ENCODE data around the gene SERP2. TPM values are rescaled to one million over a fixed set of nuclear protein-coding genes. Genes with fewer than 3 reads are reported as not detected.
A peak's percentile ranks its signal among the peaks of the same experiment; 100 is the strongest.

The SERP2 gene
- total and polyA plus RNA-seq, 2 of the 8 experiments (the other 6 are each of a cell fraction or from before 2014, with no cell fraction given): 2.0 to 2.3 TPM

GRCh38 chr13:44393391-44393790, 19.8 kb downstream of the SERP2 start:
- H3K23ac ChIP-seq (ENCODE audit: insufficient read length): no peak overlapping the region
- no peaks in the 10 kb centered on the region for H4K20me1 ChIP-seq (replicated peaks in 1 of 2; ENCODE audit: control insufficient read depth in 1 of 2, insufficient read depth in 2 of 2, low read length in 2 of 2)
- CTCF ChIA-PET (ENCODE audit: partially characterized antibody): interaction anchor here (0.9 to 1.6 kb wide), 5 partner anchors 11 to 151 kb away, joined by 3 to 4 read pairs (median 3); no protein-coding TSS in a partner anchor
- peaks cover 0 to 5% (median 2%) of the 10 kb centered on the region in 4 experiments; a peak in 3 of 7 replicates for H3K4me1 ChIP-seq (replicated peaks in 1 of 4; ENCODE audit: control insufficient read depth in 3 of 4, insufficient read depth in 4 of 4, low read length in 3 of 4)
- no peaks in the 10 kb centered on the region for H3K36me3 ChIP-seq (ENCODE audit: control insufficient read depth in 2 of 4, insufficient read depth in 4 of 4, low read length in 3 of 4)
- no peak overlapping the region for H2AFZ ChIP-seq (ENCODE audit: low read length)
- H2BK12ac ChIP-seq (ENCODE audit: low read depth, low read length): no peak overlapping the region
- WGBS, 2 experiments (ENCODE audit: extremely low coverage in 1 of 2, insufficient coverage in 1 of 2, insufficient read length in 1 of 2, insufficient replicate concordance in 2 of 2, low coverage in 1 of 2, low lambda C conversion rate in 2 of 2, missing lambda C conversion rate in 1 of 2): 90% methylated on average over 8 of the region's 8 CpGs; no CpG with 5 or more reads in 1 of the 2 experiments
- no peaks in the 10 kb centered on the region for H3K23me2 ChIP-seq (ENCODE audit: low read depth, low read length)
- no peak overlapping the region for H3K4me3 ChIP-seq (ENCODE audit: extremely low read depth in 1 of 4, insufficient read depth in 2 of 4, low read depth in 3 of 4, low read length in 4 of 4)
- H2BK120ac ChIP-seq (replicated peaks; ENCODE audit: low read depth, low read length): no peak overlapping the region
- H2BK20ac ChIP-seq (ENCODE audit: low read length): no peak overlapping the region
- DNase-seq (ENCODE audit: low read depth in 1 of 2, low spot score in 2 of 2) (no peak), FAIRE-seq (no peak)
- 0 out of 2 replicates have a peak overlapping the region, but pooled peaks have one; percentile 61 for H2BK15ac ChIP-seq (ENCODE audit: low read length)
- no peak overlapping the region for H2BK5ac ChIP-seq (ENCODE audit: low read depth, low read length)
- no peak overlapping the region; a peak in 1 of 7 replicates for H3K9ac ChIP-seq (replicated peaks in 1 of 4; ENCODE audit: extremely low read depth in 1 of 4, low read depth in 3 of 4, low read length in 3 of 4)
- H3K4ac ChIP-seq (replicated peaks; ENCODE audit: insufficient read length, low read depth, low read length): no peak overlapping the region
- H3K79me1 ChIP-seq (ENCODE audit: low read depth, low read length): no peaks in the 10 kb centered on the region
- H3K27ac ChIP-seq (ENCODE audit: low read depth, low read length): no peak overlapping the region
- H4K91ac ChIP-seq (replicated peaks; ENCODE audit: insufficient read length, low read length): no peak overlapping the region
- POLR2A ChIA-PET (ENCODE audit: partially characterized antibody): interaction anchor here (1.3 to 1.9 kb wide), 3 partner anchors 10 to 42 kb away, joined by 4 to 8 read pairs (median 5); no protein-coding TSS in a partner anchor
- H3K18ac ChIP-seq (ENCODE audit: extremely low read depth, low read length): no peak overlapping the region
- no peak overlapping the region for H3K14ac ChIP-seq (ENCODE audit: insufficient read length)
- no peak overlapping the region for H2AK5ac ChIP-seq (ENCODE audit: low read depth, low read length)
- no peak overlapping the region for H4K5ac ChIP-seq (ENCODE audit: insufficient read length, low read depth, low read length)
- no peaks in the 10 kb centered on the region for H3K27me3 ChIP-seq (replicated peaks in 1 of 4; ENCODE audit: control insufficient read depth in 3 of 4, extremely low read depth in 1 of 4, insufficient read depth in 3 of 4, low read length in 3 of 4)
- H4K8ac ChIP-seq (ENCODE audit: extremely low read depth, insufficient read depth, low read length): no peak overlapping the region
- H3K79me2 ChIP-seq (ENCODE audit: control insufficient read depth in 1 of 2, insufficient read depth in 2 of 2, low read length in 2 of 2): no peaks in the 10 kb centered on the region
- H3K56ac ChIP-seq (replicated peaks; ENCODE audit: insufficient read length, low read depth, low read length): no peak overlapping the region
- H3K9me3 ChIP-seq (ENCODE audit: insufficient read depth in 2 of 2, low read depth in 1 of 2, low read length in 1 of 2): no peaks in the 10 kb centered on the region
- no peak overlapping the region for H3K4me2 ChIP-seq (ENCODE audit: insufficient read depth in 1 of 2, low read depth in 2 of 2, low read length in 2 of 2)
- TF ChIP-seq ZNF274 (IDR thresholded peaks at IDR 0.05; ENCODE audit: borderline replicate concordance, extremely low read depth, low read length): no peak
- no peak for TF ChIP-seq GABPA (IDR thresholded peaks at IDR 0.05; ENCODE audit: borderline replicate concordance, insufficient read depth, low read length)
- TF ChIP-seq BRCA1 (IDR thresholded peaks at IDR 0.05; ENCODE audit: low read depth, low read length): no peak
